HuH-7.5 (cell line): Measurements from ENCODE around the gene ADD1.

ENCODE experiments used
- DNase-seq: peaks from one replicate; pipeline ENCODE4 v3.0.0; 2011; ENCODE audit warnings: low spot score

Gene ADD1

GRCh38 chr4:2965262-2965661 lies 121.6 kb downstream of the ADD1 start:
- no peak for DNase-seq

GRCh38 chr4:2968381-2968780 lies 124.7 kb downstream of the ADD1 start:
- no peak for DNase-seq

- no peak for DNase-seq
Measured at GRCh38 chr4:2971275-2971674, 127.6 kb downstream of the ADD1 start.

GRCh38 chr4:2977211-2978088 lies 133.8 kb downstream of the ADD1 start:
- DNase-seq = no peak
